ENCODE data around the gene GOLGA2. TPM values are rescaled to one million over a fixed set of nuclear protein-coding genes. Genes with fewer than 3 reads are reported as not detected.

GOLGA2 gene
- total RNA-seq, 1 experiment from 2014 or later, result 60.5 TPM

DNA sequence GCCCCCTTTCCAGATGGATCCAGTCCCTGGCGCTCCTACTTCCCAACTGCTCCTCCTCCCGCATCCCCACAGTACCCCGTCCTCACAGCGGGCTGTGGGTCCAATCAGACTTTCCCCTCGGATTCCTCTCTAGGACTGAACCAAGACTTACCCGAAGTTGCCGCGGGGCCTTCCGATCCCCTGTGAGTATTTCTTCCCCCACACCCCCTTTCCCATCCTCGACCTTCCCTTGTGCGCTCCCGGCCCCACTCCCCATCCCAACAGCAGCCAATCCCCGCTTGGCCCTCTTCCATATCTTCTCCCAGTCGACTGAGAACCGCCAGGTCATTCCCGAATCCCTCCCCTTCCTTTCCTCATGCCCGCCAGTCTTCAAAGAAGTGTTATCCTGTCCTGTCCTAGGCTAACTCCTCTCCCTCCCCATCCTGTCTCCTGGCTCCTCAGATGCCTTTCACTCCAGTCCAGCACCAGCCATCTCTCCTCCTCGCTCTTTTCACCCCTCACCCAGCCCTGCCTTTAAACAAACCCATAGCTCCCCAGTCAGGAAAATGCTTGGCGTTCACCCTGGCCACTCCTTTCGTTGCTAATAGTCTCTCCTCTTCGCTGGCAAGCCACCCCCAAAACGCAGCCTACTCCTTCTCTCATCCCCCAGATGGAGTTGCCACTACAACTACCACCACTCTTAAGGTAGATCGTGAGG is 915 bp upstream of the GOLGA2 start:
- ATAC-seq, result peak; percentile 41
- intact Hi-C loops (cut with micrococcal nuclease), result loop anchor here (5.0 kb wide), 1 partner anchor 74 kb away; the partner anchor contains the start of gene DNM1
- H3K4me3 ChIP-seq (ENCODE audit: low read length), result peak overlapping the region; percentile 99
- no peaks in the 10 kb centered on the region for H3K9me2 ChIP-seq (replicated peaks; ENCODE audit: low read length)
- peak overlapping the region; percentile 11; the same call in 1 of the 2 replicates for H3K27ac ChIP-seq (ENCODE audit: low read length)
- H3K27me3 ChIP-seq (ENCODE audit: low read length), result no peaks in the 10 kb centered on the region
- H3F3A ChIP-seq (ENCODE audit: low read length, unreplicated experiment), result peaks cover 3% of the 10 kb centered on the region
- POLR2A ChIA-PET (ENCODE audit: unreplicated experiment), result no interaction called here
- peaks cover 41% of the 10 kb centered on the region for H3K79me2 ChIP-seq (ENCODE audit: low read length)
- no peaks in the 10 kb centered on the region for H4K20me1 ChIP-seq (ENCODE audit: low read length)
- BruUV-seq (replicated peaks), result TSS peak; percentile 63
- CTCF ChIA-PET, result no interaction called here
- TF ChIP-seq CTCF (conservative IDR thresholded peaks at IDR 0.05; ENCODE audit: low read depth, low read length) (no peak), EZH2phosphoT487 (IDR thresholded peaks at IDR 0.05; ENCODE audit: borderline replicate concordance, low read length) (no peak), EZH2 (IDR thresholded peaks at IDR 0.05; ENCODE audit: low read length, unreplicated experiment) (no peak)
- H3K36me3 ChIP-seq (ENCODE audit: low read depth, low read length), result no peaks in the 10 kb centered on the region; the same call in 1 of the 2 replicates
- no peaks in the 10 kb centered on the region for H3K9me3 ChIP-seq (ENCODE audit: low read length)
- H3K4me2 ChIP-seq (ENCODE audit: low read length), result peak overlapping the region; percentile 97
- H3K9ac ChIP-seq (ENCODE audit: low read length), result peak overlapping the region; percentile 86
- H2AFZ ChIP-seq (ENCODE audit: low read length), result peak overlapping the region; percentile 80
- no peak for DNase-seq
- H3K4me1 ChIP-seq (ENCODE audit: insufficient read depth, low read length), result peaks cover 17% of the 10 kb centered on the region

GRCh38 chr9:128276008-128276573 is 284 bp upstream of the GOLGA2 start, which contains the start of gene SWI5:
Gene SWI5, plus strand, starts transcription at chr9:128276276.
- peak within 1 kb of the TSS; percentile 43 for H3K27ac ChIP-seq (ENCODE audit: low read length)
- peaks cover 23% of the 10 kb centered on the region for H3K4me1 ChIP-seq (ENCODE audit: insufficient read depth, low read length)
- H3F3A ChIP-seq (ENCODE audit: low read length, unreplicated experiment), result peaks cover 6% of the 10 kb centered on the region
- ChIA-PET POLR2A (ENCODE audit: unreplicated experiment) (interaction anchor here (0.5 kb wide), 1 partner anchor 1899 kb away, joined by 6 read pairs; no protein-coding TSS in a partner anchor), CTCF (interaction anchor here (0.8 kb wide), 1 partner anchor 66 kb away, joined by 5 read pairs; no protein-coding TSS in a partner anchor)
- H3K4me2 ChIP-seq (ENCODE audit: low read length), result peak within 1 kb of the TSS; percentile 98
- H3K9me3 ChIP-seq (ENCODE audit: low read length), result no peaks in the 10 kb centered on the region
- peak within 1 kb of the TSS; percentile 99 for H3K4me3 ChIP-seq (ENCODE audit: low read length)
- H3K27me3 ChIP-seq (ENCODE audit: low read length), result no peaks in the 10 kb centered on the region
- no peaks in the 10 kb centered on the region for H3K9me2 ChIP-seq (replicated peaks; ENCODE audit: low read length)
- ATAC-seq (peak; percentile 90), DNase-seq (peak; percentile 98)
- H2AFZ ChIP-seq (ENCODE audit: low read length), result peak within 1 kb of the TSS; percentile 89
- BruUV-seq (replicated peaks), result no TSS peak
- TF ChIP-seq EZH2phosphoT487 (IDR thresholded peaks at IDR 0.05; ENCODE audit: borderline replicate concordance, low read length) (no peak), EZH2 (IDR thresholded peaks at IDR 0.05; ENCODE audit: low read length, unreplicated experiment) (no peak), CTCF (conservative IDR thresholded peaks at IDR 0.05; ENCODE audit: low read depth, low read length) (no peak)
- H3K36me3 ChIP-seq (ENCODE audit: low read depth, low read length), result no peaks in the 10 kb centered on the region; the same call in 1 of the 2 replicates
- H4K20me1 ChIP-seq (ENCODE audit: low read length), result no peaks in the 10 kb centered on the region
- H3K9ac ChIP-seq (ENCODE audit: low read length), result peak within 1 kb of the TSS; percentile 98
- peaks cover 41% of the 10 kb centered on the region for H3K79me2 ChIP-seq (ENCODE audit: low read length)
- intact Hi-C loops (cut with micrococcal nuclease), result loop anchor here (5.0 kb wide), 1 partner anchor 74 kb away; the partner anchor contains the start of gene DNM1

Measured in PC-3 (cell line).